Measurements from ENCODE around the gene CNTN5.
"Not testable (repeated sequence)": the region's sequence is repeated elsewhere in the genome, so short reads cannot be mapped to it uniquely, and the experiment has no call there.

The CNTN5 gene

GRCh38 chr11:99281331-99281730 lies 260.6 kb downstream of the CNTN5 start:
- H3K4me1 ChIP-seq (ENCODE audit: control insufficient read depth in 1 of 2, insufficient read depth in 2 of 2, low read length in 2 of 2) = no peaks in the 10 kb centered on the region
- H3K36me3 ChIP-seq (ENCODE audit: control insufficient read depth in 1 of 2, insufficient read depth in 2 of 2, low read length in 2 of 2) = no peaks in the 10 kb centered on the region
- no peak overlapping the region for H3K4me3 ChIP-seq (ENCODE audit: low read depth, low read length)
- no peak overlapping the region for H4K12ac ChIP-seq (ENCODE audit: low read depth, low read length)
- H3K14ac ChIP-seq (ENCODE audit: low read length) = no peak overlapping the region
- H3K27me3 ChIP-seq (ENCODE audit: insufficient read depth, low read length) = no peaks in the 10 kb centered on the region
- no CpG with 5 or more reads among the region's 1 CpG for WGBS (ENCODE audit: extremely low coverage, insufficient coverage, insufficient read length)
- H2BK120ac ChIP-seq (ENCODE audit: insufficient read depth, low read length, poor library complexity) = no peak overlapping the region
- DNase-seq = no peak
- H2BK12ac ChIP-seq (ENCODE audit: low read length) = no peak overlapping the region
- no peak overlapping the region for H2AK5ac ChIP-seq (ENCODE audit: low read length)
- no peak overlapping the region for H2BK5ac ChIP-seq (ENCODE audit: low read depth, low read length, poor library complexity)
- no peak overlapping the region for H3K4me2 ChIP-seq (ENCODE audit: low read length)
- no peak overlapping the region for H3K9ac ChIP-seq (ENCODE audit: low read length)
- H2AFZ ChIP-seq (ENCODE audit: insufficient read depth, low read length, poor library complexity) = no peak overlapping the region
- H3K27ac ChIP-seq (ENCODE audit: low read depth, low read length) = no peak overlapping the region
- no peak overlapping the region for H3K18ac ChIP-seq (ENCODE audit: low read length)
- H3K9me3 ChIP-seq (ENCODE audit: insufficient read depth, low read depth, low read length) = no peaks in the 10 kb centered on the region
- H3K4ac ChIP-seq (ENCODE audit: low read depth, low read length) = no peak overlapping the region
- no peak overlapping the region for H3K23ac ChIP-seq (ENCODE audit: low read length)
- H3K79me1 ChIP-seq (ENCODE audit: low read length) = no peaks in the 10 kb centered on the region
- no peak overlapping the region for H4K8ac ChIP-seq (ENCODE audit: low read depth, low read length)
- no peak overlapping the region for H4K91ac ChIP-seq (ENCODE audit: low read depth, low read length)
- H3K79me2 ChIP-seq (ENCODE audit: control insufficient read depth, insufficient read depth, low read length, poor library complexity) = no peaks in the 10 kb centered on the region

GRCh38 chr11:99297925-99298324 lies 277.2 kb downstream of the CNTN5 start:
- H2BK12ac ChIP-seq (ENCODE audit: low read length); H3K27ac ChIP-seq (ENCODE audit: low read depth, low read length); H3K79me1 ChIP-seq (ENCODE audit: low read length); H2BK5ac ChIP-seq (ENCODE audit: low read depth, low read length, poor library complexity); H4K8ac ChIP-seq (ENCODE audit: low read depth, low read length); H3K36me3 ChIP-seq (ENCODE audit: control insufficient read depth in 1 of 2, insufficient read depth in 2 of 2, low read length in 2 of 2); H4K91ac ChIP-seq (ENCODE audit: low read depth, low read length); H2BK120ac ChIP-seq (ENCODE audit: insufficient read depth, low read length, poor library complexity); H3K79me2 ChIP-seq (ENCODE audit: control insufficient read depth, insufficient read depth, low read length, poor library complexity); H3K27me3 ChIP-seq (ENCODE audit: insufficient read depth, low read length); H3K4ac ChIP-seq (ENCODE audit: low read depth, low read length); H2AK5ac ChIP-seq (ENCODE audit: low read length); H3K14ac ChIP-seq (ENCODE audit: low read length); H3K9me3 ChIP-seq (ENCODE audit: insufficient read depth, low read depth, low read length); H3K4me2 ChIP-seq (ENCODE audit: low read length); H3K4me1 ChIP-seq (ENCODE audit: control insufficient read depth in 1 of 2, insufficient read depth in 2 of 2, low read length in 2 of 2); H3K18ac ChIP-seq (ENCODE audit: low read length); H3K4me3 ChIP-seq (ENCODE audit: low read depth, low read length); DNase-seq; H2AFZ ChIP-seq (ENCODE audit: insufficient read depth, low read length, poor library complexity); H3K9ac ChIP-seq (ENCODE audit: low read length); H4K12ac ChIP-seq (ENCODE audit: low read depth, low read length); H3K23ac ChIP-seq (ENCODE audit: low read length): not testable (repeated sequence)
- no CpG with 5 or more reads among the region's 8 CpGs for WGBS (ENCODE audit: extremely low coverage, insufficient coverage, insufficient read length)

DNA sequence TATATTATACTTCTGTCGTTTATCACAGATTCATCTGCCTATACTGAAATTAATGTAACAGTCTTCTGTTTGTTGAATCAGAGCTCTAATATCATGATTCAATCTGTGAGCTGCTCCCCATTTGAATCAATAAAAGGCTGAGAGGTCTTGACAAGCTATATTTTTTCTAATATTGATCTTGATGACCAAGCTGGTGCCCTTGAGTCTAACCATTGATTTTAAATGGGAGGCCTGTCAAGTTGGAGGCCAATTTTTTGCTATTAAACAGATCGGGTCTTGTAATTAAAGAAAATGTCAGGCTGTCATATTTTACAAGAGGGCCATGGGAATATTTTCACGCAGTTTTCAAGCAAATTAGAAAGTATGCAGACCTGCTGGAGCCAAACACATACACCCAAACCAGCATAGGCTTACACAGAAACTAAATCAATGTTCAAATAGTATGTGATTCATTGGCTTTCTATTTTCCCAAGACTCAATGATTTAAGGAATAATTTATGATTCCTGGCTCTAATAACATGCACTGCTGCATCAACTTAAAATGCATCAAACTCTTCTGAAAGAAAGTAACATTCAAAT lies 286.9 kb downstream of the CNTN5 start:
- Histone ChIP-seq H3K27ac (ENCODE audit: low read depth, low read length) (no peak overlapping the region), H2AK5ac (ENCODE audit: low read length) (no peak overlapping the region), H3K18ac (ENCODE audit: low read length) (no peak overlapping the region), H2BK5ac (ENCODE audit: low read depth, low read length, poor library complexity) (no peak overlapping the region), H4K8ac (ENCODE audit: low read depth, low read length) (no peak overlapping the region), H4K91ac (ENCODE audit: low read depth, low read length) (no peak overlapping the region), H3K79me1 (ENCODE audit: low read length) (no peaks in the 10 kb centered on the region), H2BK120ac (ENCODE audit: insufficient read depth, low read length, poor library complexity) (no peak overlapping the region), H3K4me1 (ENCODE audit: control insufficient read depth in 1 of 2, insufficient read depth in 2 of 2, low read length in 2 of 2) (no peaks in the 10 kb centered on the region), H3K23ac (ENCODE audit: low read length) (no peak overlapping the region), H2BK12ac (ENCODE audit: low read length) (no peak overlapping the region), H3K4me3 (ENCODE audit: low read depth, low read length) (no peak overlapping the region), H2AFZ (ENCODE audit: insufficient read depth, low read length, poor library complexity) (no peak overlapping the region), H3K14ac (ENCODE audit: low read length) (no peak overlapping the region), H4K12ac (ENCODE audit: low read depth, low read length) (no peak overlapping the region), H3K9me3 (ENCODE audit: insufficient read depth, low read depth, low read length) (no peaks in the 10 kb centered on the region), H3K4me2 (ENCODE audit: low read length) (no peak overlapping the region), H3K27me3 (ENCODE audit: insufficient read depth, low read length) (no peaks in the 10 kb centered on the region), H3K79me2 (ENCODE audit: control insufficient read depth, insufficient read depth, low read length, poor library complexity) (no peaks in the 10 kb centered on the region), H3K36me3 (ENCODE audit: control insufficient read depth in 1 of 2, insufficient read depth in 2 of 2, low read length in 2 of 2) (no peaks in the 10 kb centered on the region), H3K4ac (ENCODE audit: low read depth, low read length) (no peak overlapping the region), H3K9ac (ENCODE audit: low read length) (no peak overlapping the region)
- no peak for DNase-seq
- no CpG with 5 or more reads among the region's 3 CpGs for WGBS (ENCODE audit: extremely low coverage, insufficient coverage, insufficient read length)

GRCh38 chr11:99311870-99312269 lies 291.1 kb downstream of the CNTN5 start:
- Histone ChIP-seq H4K12ac (ENCODE audit: low read depth, low read length) (no peak overlapping the region), H2BK120ac (ENCODE audit: insufficient read depth, low read length, poor library complexity) (no peak overlapping the region), H3K9ac (ENCODE audit: low read length) (no peak overlapping the region), H2AK5ac (ENCODE audit: low read length) (no peak overlapping the region), H3K79me1 (ENCODE audit: low read length) (no peaks in the 10 kb centered on the region), H3K23ac (ENCODE audit: low read length) (no peak overlapping the region), H4K91ac (ENCODE audit: low read depth, low read length) (no peak overlapping the region), H3K4me2 (ENCODE audit: low read length) (no peak overlapping the region), H3K27me3 (ENCODE audit: insufficient read depth, low read length) (no peaks in the 10 kb centered on the region), H3K4ac (ENCODE audit: low read depth, low read length) (no peak overlapping the region), H2BK12ac (ENCODE audit: low read length) (no peak overlapping the region), H4K8ac (ENCODE audit: low read depth, low read length) (no peak overlapping the region), H2AFZ (ENCODE audit: insufficient read depth, low read length, poor library complexity) (no peak overlapping the region), H3K4me1 (ENCODE audit: control insufficient read depth in 1 of 2, insufficient read depth in 2 of 2, low read length in 2 of 2) (no peaks in the 10 kb centered on the region), H3K9me3 (ENCODE audit: insufficient read depth, low read depth, low read length) (no peaks in the 10 kb centered on the region), H3K36me3 (ENCODE audit: control insufficient read depth in 1 of 2, insufficient read depth in 2 of 2, low read length in 2 of 2) (no peaks in the 10 kb centered on the region), H3K14ac (ENCODE audit: low read length) (no peak overlapping the region), H2BK5ac (ENCODE audit: low read depth, low read length, poor library complexity) (no peak overlapping the region), H3K27ac (ENCODE audit: low read depth, low read length) (no peak overlapping the region), H3K4me3 (ENCODE audit: low read depth, low read length) (no peak overlapping the region), H3K79me2 (ENCODE audit: control insufficient read depth, insufficient read depth, low read length, poor library complexity) (no peaks in the 10 kb centered on the region), H3K18ac (ENCODE audit: low read length) (no peak overlapping the region)
- no peak for DNase-seq
- WGBS (ENCODE audit: extremely low coverage, insufficient coverage, insufficient read length) = no CpG with 5 or more reads among the region's 1 CpG
